BLaER1 (cell line): Measurements from ENCODE around the gene SULT4A1.

ENCODE experiments used
- H3K27ac ChIP-seq: shearing (Covaris generic); formaldehyde crosslinking; 2 replicates; pipeline ENCODE4 v1.8.1; 2022
- H3K27me3 ChIP-seq: shearing (Covaris generic); formaldehyde crosslinking; 2 replicates; pipeline ENCODE4 v1.8.1; 2022
- H3K36me3 ChIP-seq: shearing (Covaris generic); formaldehyde crosslinking; 2 replicates; pipeline ENCODE4 v1.8.1; 2022
- H3K4me1 ChIP-seq: shearing (Covaris generic); formaldehyde crosslinking; 2 replicates; pipeline ENCODE4 v1.8.1; 2022
- H3K4me2 ChIP-seq: shearing (Covaris generic); formaldehyde crosslinking; 2 replicates; pipeline ENCODE4 v1.8.1; 2022
- H3K4me3 ChIP-seq: shearing (Covaris generic); formaldehyde crosslinking; 2 replicates; pipeline ENCODE4 v1.8.1; 2022
- H3K9ac ChIP-seq: shearing (Covaris generic); formaldehyde crosslinking; 2 replicates; pipeline ENCODE4 v1.8.1; 2022
- H3K9me3 ChIP-seq: shearing (Covaris generic); formaldehyde crosslinking; 2 replicates; pipeline ENCODE4 v1.8.1; 2022
- H4K20me1 ChIP-seq: shearing (Covaris generic); formaldehyde crosslinking; 2 replicates; pipeline ENCODE4 v1.8.1; 2022
- Cebpa-rat ChIP-seq: shearing (Covaris generic); IDR thresholded peaks from 2 replicates; pipeline ENCODE4 v1.8.1; 2022

SULT4A1 gene

GRCh38 chr22:43826142-43827002 lies 35.9 kb downstream of the SULT4A1 start:
- Histone ChIP-seq H3K4me1 (peaks cover 58% of the 10 kb centered on the region), H3K27me3 (no peaks in the 10 kb centered on the region), H3K4me2 (peak overlapping the region; percentile 83)

DNA sequence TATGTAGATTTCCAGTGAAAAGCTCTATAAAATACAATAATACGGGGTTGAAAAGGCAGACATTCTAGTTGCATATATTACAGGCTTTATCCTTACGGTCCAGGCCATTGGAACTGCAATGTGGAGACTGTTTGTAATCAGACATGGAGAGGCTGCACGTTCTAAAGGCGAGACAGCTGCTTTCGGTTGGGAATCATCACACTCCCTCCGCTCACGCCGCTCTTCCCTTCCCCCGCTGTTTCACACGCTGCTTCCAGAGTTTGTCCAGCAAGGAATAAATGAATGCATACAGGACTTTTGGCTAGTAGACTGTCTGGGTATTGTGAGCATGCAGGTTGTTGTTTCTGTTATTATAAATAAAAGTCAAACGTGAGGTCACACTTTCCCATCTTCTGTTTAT lies 36.7 kb downstream of the SULT4A1 start:
- Histone ChIP-seq H3K4me2 (no peak overlapping the region), H4K20me1 (peaks cover 7% of the 10 kb centered on the region), H3K4me1 (peaks cover 51% of the 10 kb centered on the region), H3K9me3 (no peaks in the 10 kb centered on the region), H3K4me3 (no peak overlapping the region), H3K9ac (no peak overlapping the region), H3K27ac (no peak overlapping the region), H3K27me3 (no peaks in the 10 kb centered on the region), H3K36me3 (no peaks in the 10 kb centered on the region)
- TF ChIP-seq Cebpa-rat: no peak

More at GRCh38 chr22:43826142-43827002, 35.9 kb downstream of the SULT4A1 start:
- Histone ChIP-seq H3K27ac (no peak overlapping the region), H3K36me3 (no peaks in the 10 kb centered on the region), H4K20me1 (peaks cover 7% of the 10 kb centered on the region), H3K9me3 (no peaks in the 10 kb centered on the region), H3K9ac (no peak overlapping the region), H3K4me3 (no peak overlapping the region)
- no peak for TF ChIP-seq Cebpa-rat

DNA sequence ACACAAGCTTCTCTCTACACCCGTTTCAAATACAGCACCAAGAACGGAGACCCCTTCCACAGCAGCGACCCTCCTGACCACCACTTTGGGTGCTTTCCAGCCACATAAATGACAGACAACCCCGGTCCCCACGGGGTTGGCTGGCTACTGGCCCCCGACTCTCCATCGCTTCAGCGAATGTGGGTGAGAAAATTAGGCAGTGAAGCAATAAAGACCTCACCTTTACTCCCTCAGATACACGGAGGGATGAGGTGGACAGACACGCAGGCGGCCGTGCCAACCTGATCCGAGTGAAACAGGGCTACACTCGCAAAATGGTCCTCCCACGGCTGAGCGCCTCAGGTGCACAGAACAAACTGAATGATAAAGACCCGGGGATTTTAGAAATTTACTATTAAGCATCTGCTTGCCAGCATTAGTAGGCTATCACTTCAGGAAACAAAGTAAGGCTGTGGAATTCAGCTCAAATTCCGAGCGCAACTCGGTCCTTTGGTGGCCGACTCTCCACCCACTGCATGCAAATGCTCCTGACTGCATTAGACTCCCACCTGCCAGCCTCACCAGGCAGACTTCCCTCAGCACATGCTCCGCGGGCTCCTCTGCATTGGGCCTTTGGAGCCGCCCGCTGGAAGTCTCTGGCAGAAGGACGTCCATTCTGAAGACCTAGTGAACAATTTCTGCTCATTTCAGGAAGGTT lies 37.4 kb downstream of the SULT4A1 start:
- Histone ChIP-seq H3K27ac (no peak overlapping the region), H3K4me3 (no peak overlapping the region), H3K27me3 (no peaks in the 10 kb centered on the region), H3K9me3 (no peaks in the 10 kb centered on the region), H3K4me1 (peaks cover 43% of the 10 kb centered on the region), H3K9ac (no peak overlapping the region), H3K36me3 (no peaks in the 10 kb centered on the region), H4K20me1 (peaks cover 5% of the 10 kb centered on the region), H3K4me2 (no peak overlapping the region)
- TF ChIP-seq Cebpa-rat: no peak

GRCh38 chr22:43823911-43824665 lies 38.2 kb downstream of the SULT4A1 start:
- H3K36me3 ChIP-seq: no peaks in the 10 kb centered on the region
- no peak for TF ChIP-seq Cebpa-rat
- no peak overlapping the region for H3K4me3 ChIP-seq
- H3K9me3 ChIP-seq: no peaks in the 10 kb centered on the region
- H3K4me1 ChIP-seq: peaks cover 35% of the 10 kb centered on the region
- H3K4me2 ChIP-seq: no peak overlapping the region
- H3K27ac ChIP-seq: no peak overlapping the region
- H4K20me1 ChIP-seq: no peaks in the 10 kb centered on the region
- no peak overlapping the region for H3K9ac ChIP-seq
- no peaks in the 10 kb centered on the region for H3K27me3 ChIP-seq

DNA sequence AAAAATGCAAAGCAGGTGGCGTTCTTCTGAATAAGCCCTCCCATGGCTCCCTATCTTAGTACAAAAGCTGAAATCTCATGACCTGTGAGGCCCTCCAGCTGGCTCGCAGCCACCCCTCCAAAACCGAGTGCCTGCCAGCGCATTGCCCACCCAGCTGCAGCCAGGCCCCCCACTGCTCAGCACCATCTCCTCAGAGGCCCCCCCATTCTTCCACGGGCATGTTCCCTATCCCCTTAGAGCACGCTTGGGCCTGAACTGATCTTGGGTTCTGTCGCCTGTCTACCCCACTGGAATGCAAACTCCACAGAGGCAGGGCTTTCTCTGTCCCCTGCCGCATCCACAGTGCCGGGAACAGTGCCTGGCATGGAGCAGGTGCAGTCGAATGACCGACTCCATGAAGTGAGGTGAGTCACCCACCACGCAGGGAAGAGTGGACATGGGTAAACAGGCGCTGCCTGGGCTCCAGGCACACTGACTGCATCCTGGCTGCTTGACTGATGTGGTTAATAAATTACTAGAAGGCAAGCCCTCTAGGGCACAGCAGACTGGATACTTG lies 38.9 kb downstream of the SULT4A1 start:
- Histone ChIP-seq H3K9me3 (no peaks in the 10 kb centered on the region), H4K20me1 (no peaks in the 10 kb centered on the region), H3K4me1 (peaks cover 29% of the 10 kb centered on the region), H3K27ac (no peak overlapping the region), H3K4me3 (no peak overlapping the region), H3K36me3 (no peaks in the 10 kb centered on the region), H3K9ac (no peak overlapping the region), H3K27me3 (no peaks in the 10 kb centered on the region), H3K4me2 (no peak overlapping the region)
- no peak for TF ChIP-seq Cebpa-rat

GRCh38 chr22:43821606-43822425 lies 40.5 kb downstream of the SULT4A1 start:
- H3K27ac ChIP-seq: no peak overlapping the region
- H3K9ac ChIP-seq: no peak overlapping the region
- no peak overlapping the region for H3K4me2 ChIP-seq
- H3K9me3 ChIP-seq: no peaks in the 10 kb centered on the region
- no peak overlapping the region for H3K4me3 ChIP-seq
- no peak for TF ChIP-seq Cebpa-rat
- no peaks in the 10 kb centered on the region for H4K20me1 ChIP-seq
- no peaks in the 10 kb centered on the region for H3K27me3 ChIP-seq
- H3K4me1 ChIP-seq: peaks cover 12% of the 10 kb centered on the region
- H3K36me3 ChIP-seq: no peaks in the 10 kb centered on the region

GRCh38 chr22:43820651-43821305 lies 41.5 kb downstream of the SULT4A1 start:
- H3K4me3 ChIP-seq: no peak overlapping the region
- H3K9ac ChIP-seq: no peak overlapping the region
- no peak overlapping the region for H3K4me2 ChIP-seq
- no peaks in the 10 kb centered on the region for H4K20me1 ChIP-seq
- 0 out of 2 replicates have a peak, but pooled peaks cover 2% of the 10 kb centered on the region for H3K4me1 ChIP-seq
- no peaks in the 10 kb centered on the region for H3K36me3 ChIP-seq
- no peak for TF ChIP-seq Cebpa-rat
- H3K27me3 ChIP-seq: no peaks in the 10 kb centered on the region
- H3K9me3 ChIP-seq: no peaks in the 10 kb centered on the region
- H3K27ac ChIP-seq: no peak overlapping the region

DNA sequence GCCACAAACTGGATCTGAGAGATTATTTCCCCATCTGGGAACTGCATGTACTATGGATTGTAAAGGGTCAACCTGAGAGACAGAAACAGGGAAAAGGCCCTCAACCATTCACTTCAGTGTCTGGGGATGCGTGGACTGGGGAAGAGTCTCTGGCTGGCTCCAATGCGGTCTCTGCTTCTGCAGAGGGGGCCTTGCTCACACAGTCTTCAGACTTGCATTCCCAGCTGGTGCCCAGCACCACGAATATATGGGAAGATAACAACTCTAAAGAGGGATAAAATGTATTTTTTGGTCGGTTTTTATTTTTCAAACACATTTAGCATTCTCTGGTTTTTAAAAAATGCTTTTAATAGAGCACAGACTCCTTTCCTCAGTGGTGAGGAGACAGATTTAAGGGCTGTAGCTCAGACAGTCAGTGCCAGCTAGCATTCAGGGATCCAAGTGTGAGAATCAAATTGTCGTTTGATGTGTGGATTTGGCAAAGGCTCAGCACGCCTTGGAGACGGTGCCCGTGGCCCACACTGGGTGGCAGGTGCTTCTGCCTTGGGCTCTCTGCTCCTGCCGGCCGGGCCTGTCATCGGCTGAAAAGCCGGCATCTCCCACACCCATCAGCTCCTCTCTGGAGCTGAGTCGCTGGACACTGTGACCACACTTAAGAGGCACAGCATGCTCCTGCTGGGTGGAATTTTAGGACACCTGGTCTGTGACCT lies 42.2 kb downstream of the SULT4A1 start:
- Histone ChIP-seq H3K4me1 (no peaks in the 10 kb centered on the region), H3K9me3 (no peaks in the 10 kb centered on the region), H3K36me3 (no peaks in the 10 kb centered on the region), H3K27me3 (no peaks in the 10 kb centered on the region), H3K27ac (no peak overlapping the region), H3K4me3 (no peak overlapping the region), H3K4me2 (no peak overlapping the region), H4K20me1 (no peaks in the 10 kb centered on the region), H3K9ac (no peak overlapping the region)
- no peak for TF ChIP-seq Cebpa-rat
